Measurements from ENCODE around the gene FST. TPM values are rescaled to one million over a fixed set of nuclear protein-coding genes. Genes with fewer than 3 reads are reported as not detected.
A peak's percentile ranks its signal among the peaks of the same experiment; 100 is the strongest.

The FST gene
- total RNA-seq, 1 experiment from 2014 or later, result 20.8 TPM

GRCh38 chr5:53481159-53481886 is 894 bp downstream of the FST start:
- H3K27me3 ChIP-seq (ENCODE audit: control insufficient read depth, insufficient read depth, low read length), result peaks cover 11% of the 10 kb centered on the region; the same call in 1 of the 2 replicates
- H3K36me3 ChIP-seq (replicated peaks; ENCODE audit: control insufficient read depth, insufficient read depth, low read length), result peaks cover 8% of the 10 kb centered on the region
- H3K4me3 ChIP-seq (ENCODE audit: insufficient read depth, low read depth, low read length), result peak overlapping the region; percentile 77
- DNase-seq, result peak; percentile 13

DNA sequence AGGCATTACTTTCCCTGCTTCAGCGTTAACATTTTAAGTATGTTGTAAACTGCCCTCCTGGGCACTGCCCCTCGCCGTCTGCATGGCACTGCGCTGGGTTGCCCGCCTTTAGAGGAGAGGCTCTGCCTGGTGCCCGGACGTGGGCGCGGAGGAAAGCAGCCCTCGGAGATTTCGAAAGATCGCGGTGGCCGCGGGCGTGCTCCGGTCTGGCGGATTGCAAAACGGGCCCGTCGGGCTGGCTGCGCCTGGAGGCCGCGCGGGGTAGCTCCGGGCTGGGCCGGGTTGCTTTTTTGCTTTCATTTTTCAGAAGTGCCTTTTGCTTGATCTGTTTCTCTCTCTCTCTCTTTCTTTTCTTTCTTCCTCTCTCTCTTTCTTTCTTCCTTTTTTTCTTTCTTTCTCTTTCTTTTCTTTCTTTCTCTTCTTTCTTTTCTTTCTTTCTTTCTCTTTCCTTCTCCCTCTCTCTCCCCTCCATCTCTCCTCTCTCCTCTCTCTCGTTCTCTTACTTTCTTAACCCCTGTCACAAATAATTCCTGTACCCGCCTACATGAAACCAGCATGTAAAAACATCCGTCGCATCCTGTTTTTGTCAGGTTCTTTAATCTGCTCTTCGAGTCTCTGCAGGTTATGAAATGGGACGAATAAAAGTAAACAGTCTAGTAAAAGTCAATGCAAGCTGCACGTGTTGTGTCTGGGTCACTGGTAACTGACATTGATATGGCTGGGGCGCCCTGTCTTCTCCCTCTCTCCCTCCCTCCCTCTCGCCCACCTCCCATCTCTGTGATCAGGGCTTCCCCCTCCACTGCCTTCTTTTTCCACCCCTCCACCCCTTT is 1.7 kb downstream of the FST start:
- peaks cover 11% of the 10 kb centered on the region; the same call in 1 of the 2 replicates for H3K27me3 ChIP-seq (ENCODE audit: control insufficient read depth, insufficient read depth, low read length)
- peaks cover 8% of the 10 kb centered on the region for H3K36me3 ChIP-seq (replicated peaks; ENCODE audit: control insufficient read depth, insufficient read depth, low read length)
- H3K4me3 ChIP-seq (ENCODE audit: insufficient read depth, low read depth, low read length), result peak overlapping the region; percentile 77
- DNase-seq, result peak; percentile 75

- Histone ChIP-seq H3K27me3 (ENCODE audit: control insufficient read depth, insufficient read depth, low read length) (peaks cover 11% of the 10 kb centered on the region; the same call in 1 of the 2 replicates), H3K4me3 (ENCODE audit: insufficient read depth, low read depth, low read length) (peak overlapping the region; percentile 77), H3K36me3 (replicated peaks; ENCODE audit: control insufficient read depth, insufficient read depth, low read length) (peaks cover 8% of the 10 kb centered on the region)
- peak; percentile 73 for DNase-seq
These were observed 2.5 kb downstream of the FST start for GRCh38 chr5:53482717-53483638.

DNA sequence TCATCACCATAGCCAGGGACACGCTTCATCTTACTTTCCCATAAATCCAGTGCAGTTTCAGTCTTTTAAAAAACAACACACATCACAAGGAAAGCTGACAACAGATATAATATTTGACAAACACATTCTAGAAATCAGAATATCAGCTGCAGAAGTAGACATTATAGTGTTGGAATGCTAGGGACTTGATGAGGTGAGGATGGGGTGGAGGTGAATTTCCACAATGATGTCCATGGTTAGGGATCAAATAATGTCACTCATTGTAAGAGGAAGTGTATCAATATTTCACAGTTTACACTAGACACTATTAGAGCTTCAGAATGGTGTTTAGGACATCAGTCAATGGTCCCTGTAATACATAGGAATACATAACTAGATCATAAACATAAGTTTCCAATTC is 7.0 kb downstream of the FST start:
- Histone ChIP-seq H3K36me3 (replicated peaks; ENCODE audit: control insufficient read depth, insufficient read depth, low read length) (peaks cover 8% of the 10 kb centered on the region), H3K27me3 (ENCODE audit: control insufficient read depth, insufficient read depth, low read length) (no peaks in the 10 kb centered on the region), H3K4me3 (ENCODE audit: insufficient read depth, low read depth, low read length) (no peak overlapping the region)
- DNase-seq, result no peak

- DNase-seq, result no peak
These were observed 7.8 kb downstream of the FST start for GRCh38 chr5:53488195-53488722.

DNA sequence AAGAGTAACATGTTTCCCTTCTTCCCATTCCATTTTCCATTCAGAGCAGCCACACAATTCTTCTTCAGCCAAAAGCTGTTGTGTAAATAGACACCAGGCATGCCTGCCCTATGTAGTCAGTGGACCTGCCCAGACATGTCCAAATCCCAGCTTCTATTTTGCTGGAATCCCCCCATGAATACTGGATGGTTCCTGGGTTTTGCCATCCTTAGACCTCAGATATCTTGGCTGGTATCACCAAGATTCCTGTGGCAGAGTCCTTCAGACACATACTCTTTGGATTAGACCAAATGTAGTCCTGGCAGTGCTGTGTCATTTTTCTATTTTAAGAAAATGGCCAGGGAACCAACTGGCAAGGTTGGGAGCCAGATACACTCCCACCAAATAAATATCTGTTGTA is 10.3 kb downstream of the FST start:
- DNase-seq, result no peak
- H3K36me3 ChIP-seq (replicated peaks; ENCODE audit: control insufficient read depth, insufficient read depth, low read length), result no peaks in the 10 kb centered on the region; the same call in 1 of the 2 replicates
- H3K27me3 ChIP-seq (ENCODE audit: control insufficient read depth, insufficient read depth, low read length), result no peaks in the 10 kb centered on the region
- no peak overlapping the region for H3K4me3 ChIP-seq (ENCODE audit: insufficient read depth, low read depth, low read length)

More at GRCh38 chr5:53488195-53488722, 7.8 kb downstream of the FST start:
- Histone ChIP-seq H3K36me3 (replicated peaks; ENCODE audit: control insufficient read depth, insufficient read depth, low read length) (peaks cover 8% of the 10 kb centered on the region), H3K4me3 (ENCODE audit: insufficient read depth, low read depth, low read length) (no peak overlapping the region), H3K27me3 (ENCODE audit: control insufficient read depth, insufficient read depth, low read length) (no peaks in the 10 kb centered on the region)

- Histone ChIP-seq H3K4me3 (ENCODE audit: insufficient read depth, low read depth, low read length) (no peak overlapping the region), H3K36me3 (replicated peaks; ENCODE audit: control insufficient read depth, insufficient read depth, low read length) (no peaks in the 10 kb centered on the region), H3K27me3 (ENCODE audit: control insufficient read depth, insufficient read depth, low read length) (no peaks in the 10 kb centered on the region)
- no peak for DNase-seq
These were observed 20.6 kb downstream of the FST start for GRCh38 chr5:53501054-53501453.

DNA sequence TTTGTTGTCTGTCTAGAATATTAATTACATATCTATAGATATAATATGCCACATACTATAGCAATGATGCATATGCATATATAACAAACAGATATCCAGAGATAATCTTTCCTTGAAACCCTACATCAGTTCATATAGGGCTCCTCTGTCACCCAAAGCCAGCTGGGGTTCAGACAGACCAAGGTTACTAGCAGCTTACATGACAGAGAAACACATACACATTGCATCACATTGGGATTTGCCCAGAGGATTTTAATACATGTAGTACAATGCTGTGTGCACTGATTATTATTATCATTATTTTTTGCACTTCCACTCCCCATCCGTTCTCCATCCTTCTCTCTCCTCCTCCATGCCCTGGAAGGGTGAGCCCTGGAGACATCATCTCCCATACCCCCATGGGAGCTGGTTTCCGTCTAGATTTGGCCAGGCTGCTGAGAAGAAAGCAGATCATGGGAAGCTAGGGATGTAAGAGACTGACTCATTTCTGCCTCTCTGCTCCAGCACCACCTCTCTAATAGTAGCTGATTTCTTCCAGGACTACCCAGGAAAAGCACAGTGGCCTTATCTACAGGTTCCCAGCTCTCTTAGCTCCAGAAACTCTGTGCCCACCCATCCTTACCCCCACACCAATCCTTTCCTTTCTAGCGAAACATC is 23.3 kb downstream of the FST start:
- no peak for DNase-seq
- H3K27me3 ChIP-seq (ENCODE audit: control insufficient read depth, insufficient read depth, low read length), result no peaks in the 10 kb centered on the region
- H3K36me3 ChIP-seq (replicated peaks; ENCODE audit: control insufficient read depth, insufficient read depth, low read length), result no peaks in the 10 kb centered on the region
- no peak overlapping the region for H3K4me3 ChIP-seq (ENCODE audit: insufficient read depth, low read depth, low read length)

- no peak overlapping the region for H3K4me3 ChIP-seq (ENCODE audit: insufficient read depth, low read depth, low read length)
- DNase-seq, result no peak
- H3K27me3 ChIP-seq (ENCODE audit: control insufficient read depth, insufficient read depth, low read length), result no peaks in the 10 kb centered on the region
- H3K36me3 ChIP-seq (replicated peaks; ENCODE audit: control insufficient read depth, insufficient read depth, low read length), result no peaks in the 10 kb centered on the region
These were observed 26.6 kb downstream of the FST start for GRCh38 chr5:53507013-53507412.

- DNase-seq, result no peak
- Histone ChIP-seq H3K27me3 (ENCODE audit: control insufficient read depth, insufficient read depth, low read length) (no peaks in the 10 kb centered on the region), H3K36me3 (replicated peaks; ENCODE audit: control insufficient read depth, insufficient read depth, low read length) (no peaks in the 10 kb centered on the region), H3K4me3 (ENCODE audit: insufficient read depth, low read depth, low read length) (no peak overlapping the region)
These were observed 27.7 kb downstream of the FST start for GRCh38 chr5:53508125-53508524.

GRCh38 chr5:53512539-53512938 is 32.1 kb downstream of the FST start:
- Histone ChIP-seq H3K36me3 (replicated peaks; ENCODE audit: control insufficient read depth, insufficient read depth, low read length) (no peaks in the 10 kb centered on the region), H3K4me3 (ENCODE audit: insufficient read depth, low read depth, low read length) (no peak overlapping the region), H3K27me3 (ENCODE audit: control insufficient read depth, insufficient read depth, low read length) (no peaks in the 10 kb centered on the region)
- DNase-seq, result no peak

GRCh38 chr5:53515988-53516387 is 35.6 kb downstream of the FST start:
- Histone ChIP-seq H3K36me3 (replicated peaks; ENCODE audit: control insufficient read depth, insufficient read depth, low read length) (no peaks in the 10 kb centered on the region), H3K27me3 (ENCODE audit: control insufficient read depth, insufficient read depth, low read length) (no peaks in the 10 kb centered on the region), H3K4me3 (ENCODE audit: insufficient read depth, low read depth, low read length) (no peak overlapping the region)
- DNase-seq, result no peak

DNA sequence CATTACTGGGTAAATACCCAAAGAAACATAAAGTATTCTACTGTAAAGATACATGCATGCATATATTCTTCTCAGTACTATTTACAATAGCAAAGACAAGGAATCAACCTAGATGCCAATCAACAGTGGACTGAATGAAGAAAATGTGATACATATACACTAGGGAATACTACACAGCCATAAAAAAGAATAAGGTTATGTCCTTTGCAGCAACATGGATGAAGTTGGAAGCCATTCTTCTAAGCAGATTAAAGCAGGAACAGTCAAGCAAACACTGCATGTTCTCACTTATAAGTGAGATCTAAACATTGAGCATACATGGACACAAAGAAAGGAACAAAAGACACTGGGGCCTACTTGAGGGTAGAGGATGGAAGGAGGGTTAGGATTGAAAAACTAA is 40.4 kb downstream of the FST start:
- DNase-seq, result no peak
- no peak overlapping the region for H3K4me3 ChIP-seq (ENCODE audit: insufficient read depth, low read depth, low read length)
- no peaks in the 10 kb centered on the region for H3K36me3 ChIP-seq (replicated peaks; ENCODE audit: control insufficient read depth, insufficient read depth, low read length)
- no peaks in the 10 kb centered on the region for H3K27me3 ChIP-seq (ENCODE audit: control insufficient read depth, insufficient read depth, low read length)
